HG02970 (cell line): Measurements from ENCODE around the gene KRT40.
"Not testable (repeated sequence)": the region's sequence is repeated elsewhere in the genome, so short reads cannot be mapped to it uniquely, and the experiment has no call there.

Experiments
- ATAC-seq: cut with Tn5 transposase; IDR thresholded peaks from one replicate; pipeline ENCODE4 v1.9.1; 2021; ENCODE audit warnings: mild to moderate bottlenecking, moderate library complexity, moderate number of reproducible peaks; ENCODE audit not compliant: unreplicated experiment, low FRiP score

KRT40 gene

DNA sequence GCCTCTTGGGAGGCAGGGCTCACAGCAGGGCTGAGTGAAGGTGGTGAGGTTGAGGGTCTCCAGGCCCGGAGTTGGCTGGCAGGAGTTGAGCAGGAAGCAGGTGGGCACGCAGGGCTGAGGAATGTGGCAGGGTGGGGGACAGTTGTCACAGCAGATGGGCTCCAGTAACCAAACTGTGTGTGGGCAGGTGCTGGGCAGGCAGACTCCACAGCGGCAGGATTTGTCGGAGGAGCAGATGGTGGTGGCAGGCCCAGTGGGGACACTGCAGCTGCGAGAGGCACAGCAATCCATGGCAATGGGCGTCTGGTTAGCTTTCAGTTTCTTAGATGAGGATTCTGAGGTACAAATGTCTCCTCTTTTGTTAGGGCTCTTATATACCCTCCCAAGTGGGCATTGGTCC lies 15.4 kb upstream of the KRT40 start, which contains the start of gene KRTAP3-2:
KRTAP3-2 (minus strand) TSS at position 344 of the 400 bp plus-strand sequence; CDS start at position 291, 53 bp downstream.
- not testable (repeated sequence) for ATAC-seq

DNA sequence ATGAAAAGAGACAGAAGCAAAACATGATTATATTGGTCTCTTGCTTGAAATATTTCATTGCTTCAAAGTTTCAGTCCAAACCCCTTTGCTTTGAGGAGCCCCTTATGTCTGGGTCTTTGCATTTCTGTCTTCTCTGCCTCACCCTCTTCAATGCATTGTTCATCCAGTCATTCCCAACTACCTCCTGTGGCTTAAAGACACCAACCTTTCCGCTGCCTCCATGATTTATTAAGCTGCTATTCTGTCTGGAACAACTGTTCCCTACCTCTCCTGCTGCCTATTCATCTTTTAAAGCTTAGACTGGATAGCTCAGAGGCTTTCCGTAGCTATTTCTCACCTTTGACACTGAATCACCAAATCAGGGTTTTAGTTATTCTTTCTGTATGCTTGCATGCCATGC lies 13.2 kb upstream of the KRT40 start:
- ATAC-seq = no peak

DNA sequence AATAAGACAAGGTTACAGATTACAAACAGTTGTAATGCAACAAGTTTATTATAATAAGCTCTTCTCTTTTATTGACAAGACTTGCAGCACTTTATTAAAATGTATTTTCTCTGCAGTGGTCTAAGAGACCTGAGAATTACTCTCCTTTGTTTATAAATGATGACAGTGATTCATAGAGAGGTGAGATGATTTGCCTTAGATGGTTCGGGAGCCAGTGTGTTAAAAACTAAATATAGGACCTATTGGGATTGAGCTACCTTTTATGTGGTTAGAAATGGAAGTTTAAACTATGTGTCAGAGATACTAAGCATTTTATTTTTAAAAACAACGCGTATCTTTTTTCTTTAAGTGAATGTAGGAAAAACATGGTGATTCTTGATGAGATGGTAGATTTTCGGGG lies 12.7 kb upstream of the KRT40 start:
- no peak for ATAC-seq

DNA sequence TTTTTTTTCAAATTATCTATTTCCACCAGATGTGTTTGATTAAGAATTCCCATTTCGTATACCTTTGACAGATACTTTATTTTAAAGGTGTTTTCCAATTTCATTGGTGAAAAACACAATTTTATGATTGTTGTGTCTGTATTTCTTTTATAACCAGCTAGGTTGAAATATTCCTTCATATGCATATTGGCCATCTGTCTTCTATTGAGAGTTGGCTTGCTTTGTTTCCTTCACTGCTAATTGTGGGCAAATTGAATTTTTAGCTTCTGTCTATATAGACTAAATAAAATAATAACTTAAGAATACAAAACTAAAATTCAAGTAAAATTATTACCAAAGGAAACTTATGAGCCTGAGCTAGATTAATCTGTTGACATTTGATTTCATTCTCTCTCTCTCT lies 11.0 kb upstream of the KRT40 start:
- ATAC-seq = no peak

DNA sequence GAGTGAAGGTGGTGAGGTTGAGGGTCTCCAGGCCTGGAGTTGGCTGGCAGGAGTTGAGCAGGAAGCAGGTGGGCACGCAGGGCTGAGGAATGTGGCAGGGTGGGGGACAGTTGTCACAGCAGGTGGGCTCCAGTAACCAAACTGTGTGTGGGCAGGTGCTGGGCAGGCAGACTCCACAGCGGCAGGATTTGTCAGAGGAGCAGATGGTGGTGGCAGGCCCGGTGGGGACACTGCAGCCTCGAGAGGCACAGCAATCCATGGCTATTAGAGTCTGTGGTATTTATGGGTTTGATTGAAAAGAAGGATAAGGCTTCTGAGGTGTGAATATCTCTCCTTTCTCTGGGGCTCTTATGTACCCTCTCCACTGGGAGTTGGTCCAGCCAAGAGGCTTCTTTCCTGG lies 9.7 kb upstream of the KRT40 start, which contains the start of gene KRTAP3-3:
KRTAP3-3 (minus strand) TSS at position 326 of the 400 bp plus-strand sequence; CDS start at position 259, 67 bp downstream.
- no peak for ATAC-seq

DNA sequence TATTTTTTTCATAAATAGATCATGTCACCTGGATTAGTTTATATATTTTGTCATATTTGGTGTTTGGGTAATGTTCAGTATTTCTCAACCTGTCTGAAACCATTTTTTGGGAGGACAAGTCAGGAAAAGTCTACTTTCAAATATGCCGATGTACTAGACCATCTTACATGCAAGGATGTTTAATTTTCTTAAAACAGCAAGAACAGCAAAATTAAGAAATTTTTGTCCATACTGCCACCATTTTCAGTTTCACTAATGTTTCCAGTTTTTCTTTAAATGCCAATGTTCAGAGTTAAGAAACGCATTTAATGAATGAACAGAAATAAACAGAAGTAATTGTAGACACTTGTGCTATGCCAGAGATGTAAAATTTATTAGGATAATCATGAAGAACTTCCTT lies 9.0 kb upstream of the KRT40 start:
- no peak for ATAC-seq

DNA sequence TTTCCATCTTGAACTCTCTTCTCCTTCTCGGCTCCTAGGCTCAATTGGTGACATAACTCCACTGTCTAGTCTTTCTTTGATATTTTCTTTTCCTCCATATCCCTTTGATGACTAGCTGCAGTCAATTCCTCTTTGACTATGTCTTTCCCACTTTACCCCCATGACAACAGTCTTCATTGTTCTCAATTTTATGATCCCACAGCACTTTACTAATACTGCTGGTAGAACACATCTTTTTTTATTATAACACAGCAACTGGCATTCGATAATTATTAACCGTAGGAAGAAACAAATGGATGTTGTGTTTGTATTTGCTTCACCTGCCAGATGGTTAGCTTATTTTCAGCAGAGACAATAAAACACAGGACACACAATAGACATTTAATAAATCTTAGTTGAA lies 8.5 kb upstream of the KRT40 start:
- no peak for ATAC-seq

DNA sequence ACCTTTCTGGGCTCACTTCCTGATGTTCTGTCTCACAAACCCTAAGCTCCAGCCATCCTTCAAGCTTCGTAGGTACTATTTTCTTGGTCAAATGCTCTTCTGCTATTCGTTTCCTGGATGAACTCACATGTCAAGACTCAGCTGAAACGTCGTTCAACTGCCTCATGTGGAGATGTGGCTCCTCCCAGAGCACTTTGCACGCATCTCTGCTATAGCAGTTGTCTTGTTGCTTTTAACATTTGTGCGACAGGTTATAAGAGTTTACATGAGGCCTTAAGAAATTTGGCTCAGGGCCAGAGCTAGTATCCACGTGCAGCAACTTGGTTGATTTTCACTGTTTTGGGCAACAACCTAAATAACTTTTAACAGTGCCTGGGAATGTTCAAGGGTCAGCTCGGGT lies 2.8 kb upstream of the KRT40 start:
- ATAC-seq = no peak

DNA sequence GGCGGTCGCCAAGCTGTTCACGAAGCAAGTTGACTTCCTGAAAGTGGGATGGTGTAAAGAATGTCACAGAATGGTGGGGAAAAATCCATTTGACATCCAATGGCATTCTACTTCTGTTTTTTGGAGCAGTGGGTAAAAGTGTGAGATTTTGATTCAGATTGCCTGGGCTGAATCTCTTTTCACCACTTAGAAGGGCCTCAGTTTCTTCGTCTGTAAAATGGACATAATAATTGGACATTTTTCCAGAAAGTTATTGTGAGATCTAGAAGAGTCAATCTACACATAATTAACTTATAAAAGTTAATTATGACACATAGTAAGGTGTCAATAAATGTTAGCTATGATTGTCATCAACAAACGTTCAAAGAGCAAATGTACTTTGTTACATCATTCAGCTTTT lies 3.0 kb downstream of the KRT40 start:
- ATAC-seq = no peak

DNA sequence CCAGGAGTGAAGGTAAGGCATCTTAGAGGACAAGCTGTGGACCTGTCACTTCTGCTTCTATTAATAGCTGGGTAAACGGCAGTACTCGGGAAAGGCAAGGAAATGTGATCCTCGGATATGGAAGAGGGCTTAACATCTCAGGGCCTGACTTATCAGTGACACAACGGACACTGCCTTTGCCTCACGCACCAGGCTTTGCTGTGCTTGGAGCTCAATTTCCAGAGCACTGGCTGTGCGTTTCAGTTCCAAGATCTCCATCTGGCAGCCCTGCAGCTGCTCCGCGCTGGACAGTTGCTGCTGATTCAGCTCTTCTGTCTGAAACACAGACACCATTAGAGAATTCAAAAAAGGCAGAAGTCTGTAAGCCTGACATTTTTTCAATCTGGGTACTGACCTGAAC lies 3.5 kb downstream of the KRT40 start:
- no peak for ATAC-seq

DNA sequence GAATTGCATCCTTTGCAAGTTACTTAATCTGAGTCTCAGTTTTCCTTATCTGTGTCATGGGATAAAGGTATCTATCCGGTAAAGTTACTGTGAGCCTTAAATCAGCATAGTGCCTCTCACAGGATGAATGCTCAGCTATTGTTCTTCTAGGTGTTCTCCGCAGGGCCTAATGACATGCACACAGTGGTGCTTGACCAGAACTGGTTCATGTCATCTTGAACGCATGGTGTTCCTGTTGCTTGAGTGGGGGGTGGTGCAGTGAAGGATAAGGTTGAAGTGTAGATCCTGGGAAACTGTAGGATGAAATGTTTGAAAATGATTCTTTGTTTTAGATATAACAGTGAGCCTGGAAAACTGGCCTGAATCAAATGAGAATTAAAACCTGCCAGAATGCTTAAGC lies 4.0 kb downstream of the KRT40 start:
- no peak for ATAC-seq

DNA sequence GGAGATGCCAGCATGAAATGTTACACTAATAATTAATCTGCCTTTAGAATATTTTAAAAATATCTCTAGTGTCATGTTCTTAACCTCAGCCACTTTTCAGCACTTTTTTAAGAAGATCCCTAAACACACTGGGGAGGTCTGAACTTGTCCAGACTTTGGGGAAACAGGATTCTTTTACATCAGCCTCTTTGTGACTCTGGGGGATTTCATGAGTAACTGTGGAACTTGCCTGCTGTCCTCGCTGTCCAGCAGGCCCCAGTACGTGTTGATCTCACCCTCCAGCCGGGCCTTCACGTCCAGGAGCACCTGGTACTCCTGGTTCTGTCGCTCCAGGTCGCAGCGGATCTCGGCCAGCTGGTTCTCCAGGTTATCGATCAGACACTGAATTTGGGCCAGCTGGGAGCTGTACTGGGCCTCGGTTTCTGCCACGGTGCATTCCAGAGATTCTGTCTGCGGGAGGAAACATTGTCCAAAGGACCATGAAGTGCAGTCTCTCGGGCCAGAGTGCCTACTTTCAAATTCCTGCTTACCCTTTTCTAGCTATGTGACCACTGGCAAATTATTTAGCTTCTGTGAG lies 5.5 kb downstream of the KRT40 start:
- no peak for ATAC-seq

DNA sequence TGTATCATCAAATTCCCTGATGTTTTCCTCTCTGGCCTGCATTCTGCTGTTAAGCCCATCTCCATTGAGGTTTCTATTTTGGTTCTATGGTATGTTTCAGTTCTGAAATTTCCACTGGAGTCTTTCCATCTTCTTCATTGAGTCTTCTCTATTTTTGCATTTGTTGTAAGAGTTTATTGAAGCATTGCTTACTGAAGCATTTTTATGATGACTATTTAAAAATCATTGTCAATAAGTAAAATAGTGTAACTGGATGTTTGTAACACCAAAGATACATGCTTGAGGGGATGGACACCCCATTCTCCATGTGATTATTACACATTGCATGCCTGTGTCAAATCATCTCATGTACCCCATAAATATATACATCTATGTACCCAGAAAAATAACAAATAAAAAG lies 8.6 kb downstream of the KRT40 start:
- no peak for ATAC-seq

DNA sequence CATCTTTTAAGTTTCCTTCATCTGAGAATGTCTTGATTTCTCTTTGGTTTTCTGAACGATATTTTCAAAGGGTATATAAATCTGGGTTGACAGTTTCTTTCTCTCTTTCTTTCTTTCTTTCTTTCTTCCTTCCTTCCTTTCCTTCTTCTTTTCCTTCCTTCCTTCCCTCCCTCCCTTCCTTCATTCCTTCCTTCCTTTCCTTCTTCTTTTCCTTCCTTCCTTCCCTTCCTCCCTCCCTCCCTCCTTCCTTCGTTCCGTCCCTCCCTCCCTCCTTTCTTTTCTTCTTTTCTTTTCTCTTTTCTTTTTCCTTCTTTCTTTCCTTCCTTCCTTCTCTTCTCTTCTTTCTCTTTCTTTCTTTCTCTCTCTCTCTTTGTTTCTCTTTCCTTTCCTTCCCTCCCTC lies 9.8 kb downstream of the KRT40 start:
- no peak for ATAC-seq

DNA sequence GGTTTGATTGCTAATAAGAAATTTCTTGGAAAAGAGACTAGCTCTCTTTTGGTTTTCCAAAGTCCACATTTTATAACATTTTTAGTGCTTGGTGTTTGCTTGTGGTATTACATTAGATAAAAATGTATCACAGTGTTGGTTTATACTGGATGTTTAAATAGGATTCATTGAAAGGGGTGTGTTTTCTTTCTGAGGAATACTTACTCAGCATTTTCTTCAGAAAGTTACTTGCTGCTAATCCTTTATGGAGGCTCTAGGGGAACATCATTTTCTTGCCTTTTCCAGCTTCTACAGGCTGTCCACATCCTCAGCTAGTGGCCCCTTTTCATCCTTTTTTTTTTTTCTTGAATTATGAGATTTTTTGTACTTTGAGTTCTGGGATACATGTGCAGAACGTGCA lies 16.5 kb downstream of the KRT40 start:
- ATAC-seq = no peak

DNA sequence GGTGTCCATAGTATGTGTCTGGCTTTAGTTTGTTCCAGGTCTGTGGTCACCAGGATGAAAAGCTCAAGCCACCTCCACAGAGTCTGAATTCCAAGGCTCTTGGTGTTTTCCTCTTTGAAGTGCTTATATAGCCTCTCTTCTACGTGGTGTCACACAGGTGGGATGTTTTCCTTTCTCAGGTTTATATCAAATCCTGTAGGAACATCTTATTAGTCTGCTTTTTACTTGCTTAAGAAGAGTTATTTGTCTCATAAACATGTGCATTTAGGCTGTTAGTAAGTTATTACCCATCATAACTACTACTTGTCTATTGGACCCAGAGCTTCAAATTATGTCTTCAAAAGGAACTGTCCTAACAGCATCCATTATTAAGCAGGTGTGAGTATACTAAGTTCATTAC lies 17.3 kb downstream of the KRT40 start, which contains the start of gene KRT39:
KRT39 (minus strand) TSS at position 101 of the 400 bp plus-strand sequence; CDS start at position 9, 92 bp downstream.
- no peak for ATAC-seq

DNA sequence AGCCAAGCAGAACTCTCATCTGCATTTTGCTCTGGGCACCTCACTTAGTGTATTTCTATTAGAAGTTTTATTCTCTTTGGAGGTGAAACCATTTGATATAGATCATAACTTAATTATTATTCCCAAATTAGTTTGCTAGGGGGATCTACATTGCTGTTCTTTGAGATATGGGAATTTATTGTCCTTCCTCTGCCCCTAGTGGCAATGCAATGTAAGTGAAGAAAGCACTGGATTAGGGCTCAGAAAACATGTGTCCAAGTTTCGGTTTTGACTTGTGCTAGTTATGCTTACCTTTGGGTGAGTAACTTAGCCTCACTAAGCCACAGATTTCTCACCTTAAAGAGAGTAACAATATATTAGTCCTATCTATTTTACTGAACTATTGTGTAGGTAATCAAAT lies 20.3 kb downstream of the KRT40 start:
- ATAC-seq = no peak

DNA sequence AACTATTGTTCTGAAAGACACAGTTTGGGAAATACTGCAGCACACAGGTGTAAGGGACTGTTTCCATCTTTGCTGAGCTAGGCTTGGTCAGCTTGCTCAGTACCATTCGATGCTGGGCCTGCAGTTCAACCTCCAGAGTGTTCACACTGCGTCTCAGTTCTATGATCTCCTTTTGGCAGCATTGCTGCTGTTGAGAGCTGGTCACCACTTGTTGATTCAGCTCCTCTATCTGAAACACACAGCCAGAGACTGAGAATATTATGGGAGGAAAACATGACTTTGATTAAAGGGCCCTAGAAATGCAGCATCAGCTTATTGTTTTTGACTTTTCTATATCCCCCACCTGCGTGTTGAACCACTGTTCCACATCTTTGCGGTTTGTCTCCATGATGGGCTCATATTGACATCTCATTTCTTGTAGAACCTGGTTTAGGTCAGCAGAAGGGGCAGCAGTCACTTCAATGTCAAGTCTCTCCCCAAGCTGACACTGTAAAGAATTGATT lies 22.0 kb downstream of the KRT40 start:
- ATAC-seq = no peak

DNA sequence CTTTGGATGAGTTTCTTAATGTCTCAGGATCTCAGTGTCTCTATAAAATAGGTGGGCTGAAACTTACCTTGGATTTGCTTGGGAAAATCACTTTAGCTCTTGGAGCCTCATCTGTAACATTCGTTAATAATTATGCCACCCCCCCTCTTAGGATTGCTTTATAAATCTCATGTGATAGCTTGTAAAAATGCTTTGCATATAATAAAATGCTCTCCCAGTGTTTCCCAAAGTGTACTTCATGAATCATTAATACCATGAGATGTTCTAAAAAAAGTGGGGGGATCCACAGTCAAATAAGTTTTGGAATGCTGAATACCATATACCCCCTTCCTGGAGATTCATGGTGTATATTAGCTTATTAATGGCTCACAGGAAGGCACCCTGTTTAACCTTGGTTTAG lies 22.5 kb downstream of the KRT40 start:
- ATAC-seq = no peak

DNA sequence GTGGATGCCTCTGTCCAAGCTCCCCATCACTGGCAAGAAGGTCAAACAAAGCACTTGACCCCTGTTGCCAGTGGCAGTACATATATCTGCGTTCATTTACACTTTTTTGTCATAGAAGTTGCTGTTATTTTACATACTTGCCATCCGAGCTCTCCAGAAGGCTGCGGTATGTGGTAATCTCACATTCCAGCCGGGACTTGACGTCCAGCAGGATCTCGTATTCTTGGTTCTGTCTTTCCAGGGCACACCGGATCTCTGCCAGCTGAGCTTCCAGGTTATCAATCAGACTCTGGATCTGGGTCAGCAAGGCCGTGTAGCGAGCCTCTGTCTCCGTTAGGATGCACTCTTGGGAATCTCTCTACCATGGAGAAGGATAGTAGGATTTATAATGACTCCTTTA lies 24.0 kb downstream of the KRT40 start:
- ATAC-seq = no peak

DNA sequence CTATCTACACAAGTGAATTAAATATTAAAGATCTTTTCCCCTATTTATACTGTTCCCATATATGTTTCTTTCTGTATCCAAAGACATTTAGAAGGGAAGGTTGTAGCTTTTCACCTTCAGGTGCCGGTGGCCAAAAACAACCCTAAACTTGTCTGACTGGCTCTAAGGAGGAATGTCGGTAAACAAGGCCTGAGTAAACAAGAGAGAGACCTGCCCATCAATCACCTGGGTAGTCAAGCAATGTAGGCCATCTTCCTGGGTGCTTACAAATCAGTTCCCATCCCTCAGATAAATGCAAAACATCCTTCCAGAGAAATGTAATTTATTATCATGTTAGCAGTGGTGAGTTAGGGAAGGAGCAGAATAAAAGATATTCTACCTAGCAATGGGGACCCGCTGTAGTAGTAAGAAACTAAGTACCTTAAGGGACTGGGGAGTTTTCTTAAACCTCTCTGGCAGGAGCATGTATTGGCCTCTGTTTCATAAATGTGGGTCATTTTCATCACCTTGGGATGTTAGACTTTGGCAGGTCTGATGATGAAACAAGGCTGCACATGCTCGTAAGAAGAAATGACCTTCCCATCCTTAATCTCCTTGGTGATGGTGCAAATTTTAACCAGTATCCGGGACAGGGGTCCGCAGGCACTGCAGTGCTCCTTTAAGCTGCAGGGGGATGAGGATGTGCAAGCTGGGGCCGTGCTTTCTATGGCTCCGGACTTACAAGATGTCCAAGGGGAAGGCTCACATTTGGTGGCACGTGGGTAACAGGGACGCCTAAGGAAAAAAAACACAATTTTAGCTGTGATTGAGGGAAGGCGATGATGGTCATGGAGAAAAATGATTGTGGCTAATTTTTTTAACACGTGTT lies 25.8 kb downstream of the KRT40 start:
- ATAC-seq = no peak
